Fibroblast of lung (primary cell): ENCODE measurements around the gene KLHL6.

Experiments used
- CTCF ChIP-seq, 2 donors: IDR thresholded peaks in 1 of 2; conservative IDR thresholded peaks in 1 of 2; 1 replicate in 1 of 2; 2 replicates in 1 of 2; pipeline ENCODE4 v1.5.1; 2011 to 2012; ENCODE audit warnings: low read length in 2 of 2, control low read depth in 1 of 2, inconsistent platforms in 1 of 2, low read depth in 1 of 2, mild to moderate bottlenecking in 1 of 2
- EZH2 ChIP-seq: IDR thresholded peaks from 2 replicates; pipeline ENCODE4 v1.5.1; 2012; ENCODE audit warnings: low read length, control low read depth, mild to moderate bottlenecking; ENCODE audit errors: missing control alignments

GRCh38 chr3:183597959-183598358, 42.5 kb upstream of the KLHL6 start:
- TF ChIP-seq CTCF (conservative IDR thresholded peaks at IDR 0.05 in 1 of 2, IDR thresholded peaks at IDR 0.05 in 1 of 2; ENCODE audit: low read depth in 1 of 2, low read length in 2 of 2) (no peak), EZH2 (no peak)
